GM21717 (cell line): Measurements from ENCODE around the gene SLC26A4.
A peak's percentile ranks its signal among the peaks of the same experiment; 100 is the strongest.
"Not testable (repeated sequence)": the region's sequence is repeated elsewhere in the genome, so short reads cannot be mapped to it uniquely, and the experiment has no call there.

Experiments
- ATAC-seq: cut with Tn5 transposase; IDR thresholded peaks from one replicate; pipeline ENCODE4 v1.9.1; 2021; ENCODE audit warnings: mild to moderate bottlenecking, moderate library complexity; ENCODE audit not compliant: unreplicated experiment

SLC26A4 gene

GRCh38 chr7:107660381-107661080 lies at the start of gene SLC26A4:
Gene SLC26A4 (plus strand): TSS chr7:107660828. CDS start chr7:107661642, 814 bp downstream.
- peak; percentile 67 for ATAC-seq

GRCh38 chr7:107613439-107613838 lies 47.2 kb upstream of the SLC26A4 start:
- ATAC-seq = no peak

GRCh38 chr7:107613948-107614347 lies 46.7 kb upstream of the SLC26A4 start:
- ATAC-seq = no peak

- ATAC-seq = no peak
These were observed 46.2 kb upstream of the SLC26A4 start for GRCh38 chr7:107614425-107614824.

GRCh38 chr7:107615910-107616680 lies 44.5 kb upstream of the SLC26A4 start:
- ATAC-seq = no peak

- no peak for ATAC-seq
These were observed 38.2 kb upstream of the SLC26A4 start for GRCh38 chr7:107622429-107622828.

- no peak for ATAC-seq
These were observed 37.7 kb upstream of the SLC26A4 start for GRCh38 chr7:107622894-107623293.

GRCh38 chr7:107627002-107627401 lies 33.6 kb upstream of the SLC26A4 start:
- no peak for ATAC-seq

GRCh38 chr7:107628461-107629064 lies 32.1 kb upstream of the SLC26A4 start:
- no peak for ATAC-seq

- no peak for ATAC-seq
These were observed 30.3 kb upstream of the SLC26A4 start for GRCh38 chr7:107630342-107630741.

GRCh38 chr7:107631588-107632491 lies 28.8 kb upstream of the SLC26A4 start:
- no peak for ATAC-seq

- ATAC-seq = no peak
These were observed 28.1 kb upstream of the SLC26A4 start for GRCh38 chr7:107632492-107632865.

GRCh38 chr7:107638594-107638993 lies 22.0 kb upstream of the SLC26A4 start:
- peak; percentile 94 for ATAC-seq

GRCh38 chr7:107639070-107639469 lies 21.6 kb upstream of the SLC26A4 start:
- not testable (repeated sequence) for ATAC-seq

- ATAC-seq = no peak
These were observed 19.0 kb upstream of the SLC26A4 start for GRCh38 chr7:107641676-107642075.

- ATAC-seq = no peak
These were observed 18.1 kb upstream of the SLC26A4 start for GRCh38 chr7:107642501-107642900.

- no peak for ATAC-seq
These were observed 17.2 kb upstream of the SLC26A4 start for GRCh38 chr7:107643407-107643806.

GRCh38 chr7:107643938-107644308 lies 16.7 kb upstream of the SLC26A4 start:
- ATAC-seq = no peak

GRCh38 chr7:107644309-107644974 lies 16.2 kb upstream of the SLC26A4 start:
- ATAC-seq = no peak

GRCh38 chr7:107652642-107653041 lies 8.0 kb upstream of the SLC26A4 start:
- no peak for ATAC-seq
